Activated T-cell treated with anti-CD3 and anti-CD28 coated beads, Interleukin-2, amount 50 U/mL, for 72 hours (primary cell): ENCODE results near the gene CPNE2. TPM values are rescaled to one million over a fixed set of nuclear protein-coding genes. Genes with fewer than 3 reads are reported as not detected.
"Not testable (repeated sequence)": the region's sequence is repeated elsewhere in the genome, so short reads cannot be mapped to it uniquely, and the experiment has no call there.

Experiments used
- ATAC-seq, 2 donors: fragments of 150-1000 bp; cut with Tn5 transposase; replicated peaks in 1 of 2; 2 replicates each; pipeline ENCODE4 v1.10.0; 2021; ENCODE audit warnings: moderate library complexity in 2 of 2, mild to moderate bottlenecking in 1 of 2
- DNase-seq, 2 donors: peaks; one replicate each; pipeline ENCODE4 v3.0.0; 2021 to 2022; ENCODE audit warnings: mixed read lengths in 1 of 2
- H3K27ac Mint-ChIP-seq: one replicate; pipeline ENCODE4 v1.8.0; 2022; ENCODE audit warnings: mild to moderate bottlenecking, moderate library complexity, mixed read lengths
- H3K27me3 Mint-ChIP-seq: one replicate; pipeline ENCODE4 v1.8.0; 2022; ENCODE audit warnings: low read depth, mixed read lengths
- H3K36me3 Mint-ChIP-seq, 2 donors: one replicate each; pipeline ENCODE4 v1.8.0; 2022; ENCODE audit warnings: mixed read lengths in 2 of 2, mild to moderate bottlenecking in 1 of 2; ENCODE audit not compliant: insufficient read depth in 2 of 2
- H3K4me1 Mint-ChIP-seq: one replicate; pipeline ENCODE4 v1.8.0; 2022; ENCODE audit warnings: low read depth, mixed read lengths
- H3K4me3 Mint-ChIP-seq, 2 donors: one replicate each; pipeline ENCODE4 v1.8.0; 2022; ENCODE audit warnings: mild to moderate bottlenecking in 2 of 2, mixed read lengths in 2 of 2, moderate library complexity in 2 of 2
- H3K9me3 Mint-ChIP-seq, 2 donors: one replicate each; pipeline ENCODE4 v1.8.0; 2022; ENCODE audit warnings: mixed read lengths in 2 of 2
- total RNA-seq, 2 donors: library from RNA; stranded (reverse); gene quantifications; one replicate each; pipeline ENCODE4 v1.2.3, GENCODE V29; 2022

The CPNE2 gene
- total RNA-seq, 2 donors from 2014 or later = 9.4 to 15.1 TPM

DNA sequence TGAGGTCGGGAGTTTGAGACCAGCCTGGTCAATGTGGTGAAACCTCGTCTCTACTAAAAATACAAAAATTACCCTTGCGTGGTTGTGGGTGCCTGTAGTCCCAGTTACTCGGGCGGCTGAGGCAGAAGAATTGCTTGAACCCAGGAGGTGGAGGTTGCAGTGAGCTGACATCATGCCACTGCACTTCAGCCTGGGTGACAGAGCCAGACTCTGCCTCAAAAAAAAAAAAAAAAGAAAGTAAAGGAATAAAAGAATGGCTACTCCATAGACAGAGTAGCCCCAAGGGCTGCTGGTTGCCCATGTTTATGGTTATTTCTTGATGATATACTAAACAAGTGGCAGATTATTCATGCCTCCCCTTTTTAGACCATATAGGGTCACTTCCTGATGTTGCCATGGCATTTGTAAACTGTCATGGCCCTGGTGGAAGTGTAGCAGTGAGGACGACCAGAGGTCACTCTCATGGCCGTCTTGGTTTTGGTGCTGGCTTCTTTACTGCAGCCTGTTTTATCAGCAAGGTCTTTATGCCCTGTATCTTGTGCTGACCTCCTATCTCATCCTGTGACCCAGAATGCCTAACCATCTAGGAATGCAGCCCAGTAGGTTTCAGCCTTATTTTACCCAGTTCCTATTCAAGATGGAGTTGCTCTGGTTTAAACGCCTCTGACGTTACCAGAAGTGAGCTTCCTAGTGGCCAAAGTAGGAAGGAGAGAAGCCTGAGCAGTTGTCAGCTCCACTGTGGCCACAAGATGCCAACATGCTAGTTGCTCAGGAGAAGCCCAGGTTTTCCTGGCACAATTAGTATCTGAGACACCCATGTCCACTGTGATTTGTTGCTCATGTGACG is 17.1 kb downstream of the CPNE2 start:
- H3K27ac Mint-ChIP-seq, H3K9me3 Mint-ChIP-seq, H3K4me3 Mint-ChIP-seq, DNase-seq, H3K36me3 Mint-ChIP-seq, ATAC-seq, H3K4me1 Mint-ChIP-seq, H3K27me3 Mint-ChIP-seq: not testable (repeated sequence)

DNA sequence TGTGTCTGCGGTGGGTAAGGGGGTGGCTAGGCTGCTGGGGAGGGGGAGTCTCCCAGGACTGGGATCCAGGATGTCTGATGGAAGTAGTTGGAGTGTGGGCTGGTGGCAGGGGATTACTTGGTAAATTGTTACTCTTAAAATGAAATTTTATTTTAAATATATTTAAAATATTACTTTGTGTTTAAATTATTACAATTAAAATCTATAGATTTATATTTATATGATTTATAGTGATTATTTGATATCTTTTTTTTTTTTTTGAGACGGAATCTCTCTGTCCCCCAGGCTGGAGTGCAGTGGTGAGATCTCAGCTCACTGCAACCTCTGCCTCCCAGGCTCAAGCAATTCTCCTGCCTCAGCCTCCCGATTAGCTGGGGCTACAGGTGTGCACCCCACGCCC is 18.6 kb downstream of the CPNE2 start:
- H3K4me3 Mint-ChIP-seq = no peak overlapping the region
- no peaks in the 10 kb centered on the region for H3K9me3 Mint-ChIP-seq
- H3K36me3 Mint-ChIP-seq = no peaks in the 10 kb centered on the region
- no peaks in the 10 kb centered on the region for H3K27me3 Mint-ChIP-seq
- H3K27ac Mint-ChIP-seq = no peak overlapping the region
- ATAC-seq = no peak
- DNase-seq = no peak
- H3K4me1 Mint-ChIP-seq = no peaks in the 10 kb centered on the region

DNA sequence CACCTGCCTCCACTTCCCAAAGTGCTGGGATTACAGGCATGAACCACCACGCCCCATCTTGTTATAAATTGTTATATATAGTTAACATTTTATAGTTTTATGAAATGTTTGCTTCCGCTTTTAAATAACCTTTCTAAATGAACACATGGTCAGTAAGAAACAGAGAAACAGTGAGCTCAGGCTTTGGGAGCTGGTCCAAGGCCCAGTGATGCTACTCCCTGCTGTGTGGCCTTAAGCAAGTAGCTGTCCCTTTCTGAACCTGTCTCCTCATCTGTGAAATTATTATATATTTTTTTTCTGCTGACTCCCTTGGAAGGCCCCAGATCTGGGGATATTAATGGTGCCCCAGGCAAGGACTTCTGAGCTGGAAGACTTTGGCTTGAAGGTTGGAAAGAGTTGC is 19.0 kb downstream of the CPNE2 start:
- DNase-seq (no peak), ATAC-seq (no peak)
- H3K27ac Mint-ChIP-seq = no peak overlapping the region
- H3K36me3 Mint-ChIP-seq = no peaks in the 10 kb centered on the region
- H3K9me3 Mint-ChIP-seq = no peaks in the 10 kb centered on the region
- no peaks in the 10 kb centered on the region for H3K27me3 Mint-ChIP-seq
- H3K4me1 Mint-ChIP-seq = no peaks in the 10 kb centered on the region
- H3K4me3 Mint-ChIP-seq = no peak overlapping the region

DNA sequence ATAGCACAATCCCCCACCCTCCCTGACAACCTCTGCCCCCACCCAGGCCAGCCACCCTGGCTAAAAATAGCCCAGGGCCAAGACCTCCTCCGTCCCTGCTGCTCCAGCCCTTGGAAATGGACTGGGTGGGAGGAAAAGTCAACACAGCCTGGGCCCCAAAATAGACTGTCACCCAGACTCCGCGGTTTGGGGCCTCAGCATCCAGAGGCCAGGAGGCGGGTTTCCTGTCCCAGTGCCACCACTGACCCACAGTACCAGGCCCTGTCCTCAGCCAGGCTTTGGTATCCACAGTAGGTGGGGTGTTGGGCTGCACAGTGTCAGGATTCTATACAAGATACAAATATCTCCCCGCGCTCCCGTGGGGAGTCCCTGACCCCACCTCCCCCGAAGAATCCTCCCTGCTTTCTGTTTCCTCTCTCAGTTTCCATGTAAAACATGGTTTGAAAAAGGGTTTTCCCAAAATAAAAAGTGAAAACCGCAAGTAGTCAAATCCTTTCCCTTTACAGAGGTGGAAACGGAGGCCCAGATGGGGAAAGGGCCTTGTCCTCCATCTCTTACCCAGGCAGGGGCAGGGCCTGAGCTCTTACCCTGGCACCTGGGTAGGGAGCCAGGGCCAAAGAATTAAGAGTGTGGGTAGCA is 20.1 kb downstream of the CPNE2 start:
- ATAC-seq = peak in 1 of 2 donors; percentile 11
- H3K4me3 Mint-ChIP-seq = no peak overlapping the region
- no peak for DNase-seq
- no peaks in the 10 kb centered on the region for H3K9me3 Mint-ChIP-seq
- no peaks in the 10 kb centered on the region for H3K27me3 Mint-ChIP-seq
- H3K36me3 Mint-ChIP-seq = no peaks in the 10 kb centered on the region
- no peak overlapping the region for H3K27ac Mint-ChIP-seq
- H3K4me1 Mint-ChIP-seq = no peaks in the 10 kb centered on the region

DNA sequence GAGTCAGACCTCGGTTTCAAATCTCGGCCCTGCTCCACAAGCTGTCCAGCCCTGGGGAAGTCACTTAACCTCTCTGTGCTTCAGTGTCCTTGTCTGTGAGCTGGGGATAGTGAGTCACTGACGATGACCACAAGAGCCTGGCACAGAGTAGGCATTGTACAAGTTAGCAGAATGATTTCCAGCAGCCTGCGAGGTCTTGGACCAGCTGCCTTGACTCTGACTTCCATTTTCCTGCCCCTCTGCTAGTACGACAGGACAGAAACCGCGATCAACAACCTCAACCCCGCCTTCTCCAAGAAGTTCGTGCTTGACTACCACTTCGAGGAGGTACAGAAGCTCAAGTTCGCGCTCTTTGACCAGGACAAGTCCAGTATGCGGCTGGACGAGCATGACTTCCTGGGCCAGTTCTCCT is 20.7 kb downstream of the CPNE2 start:
- Mint-ChIP-seq H3K27ac (no peak overlapping the region), H3K4me3 (no peak overlapping the region), H3K4me1 (no peaks in the 10 kb centered on the region), H3K27me3 (no peaks in the 10 kb centered on the region), H3K9me3 (no peaks in the 10 kb centered on the region), H3K36me3 (no peaks in the 10 kb centered on the region)
- DNase-seq (no peak), ATAC-seq (peak; percentile 24 to 49)

DNA sequence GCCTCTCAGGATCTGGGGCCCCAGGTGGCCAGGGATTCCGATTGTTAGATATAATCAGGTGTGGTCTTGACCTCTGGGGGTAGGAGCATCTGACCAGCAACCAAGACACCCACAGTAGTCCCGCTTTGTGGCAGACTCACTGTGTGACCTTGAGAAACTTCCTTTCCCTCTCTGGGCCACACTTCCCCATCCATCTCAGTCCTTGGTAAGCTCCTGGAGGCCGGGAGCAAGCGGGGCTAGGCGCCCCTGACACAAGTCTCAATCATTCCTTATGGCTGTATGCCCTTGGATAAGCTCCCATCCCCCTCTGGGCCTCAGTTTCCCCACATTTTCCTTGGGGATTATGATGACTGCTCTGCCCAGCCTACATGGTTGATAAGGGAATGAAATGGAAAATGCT is 21.3 kb downstream of the CPNE2 start:
- no peaks in the 10 kb centered on the region for H3K9me3 Mint-ChIP-seq
- no peak overlapping the region for H3K27ac Mint-ChIP-seq
- no peaks in the 10 kb centered on the region for H3K36me3 Mint-ChIP-seq
- no peaks in the 10 kb centered on the region for H3K4me1 Mint-ChIP-seq
- DNase-seq (no peak), ATAC-seq (no peak)
- no peak overlapping the region for H3K4me3 Mint-ChIP-seq
- no peaks in the 10 kb centered on the region for H3K27me3 Mint-ChIP-seq

DNA sequence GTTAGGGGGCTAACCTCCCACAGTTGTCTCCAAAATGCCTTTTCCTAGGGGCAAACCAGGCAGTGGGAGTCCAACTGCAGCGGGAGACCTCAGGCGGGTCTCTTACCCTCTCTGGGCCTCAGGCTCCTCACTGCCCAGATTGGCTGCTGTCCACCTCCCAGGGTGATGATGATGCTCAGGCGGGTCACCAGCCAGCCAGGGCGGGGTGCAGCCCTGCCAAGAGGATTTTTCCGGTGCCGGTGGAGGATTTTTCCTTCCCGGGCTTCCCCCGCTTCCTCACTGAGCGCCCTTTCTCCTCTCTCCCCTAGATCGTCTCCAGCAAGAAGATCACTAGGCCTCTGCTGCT is 22.8 kb downstream of the CPNE2 start:
- H3K36me3 Mint-ChIP-seq = no peaks in the 10 kb centered on the region
- H3K4me1 Mint-ChIP-seq = no peaks in the 10 kb centered on the region
- ATAC-seq (no peak), DNase-seq (no peak)
- H3K4me3 Mint-ChIP-seq = no peak overlapping the region
- no peaks in the 10 kb centered on the region for H3K27me3 Mint-ChIP-seq
- no peak overlapping the region for H3K27ac Mint-ChIP-seq
- no peaks in the 10 kb centered on the region for H3K9me3 Mint-ChIP-seq

DNA sequence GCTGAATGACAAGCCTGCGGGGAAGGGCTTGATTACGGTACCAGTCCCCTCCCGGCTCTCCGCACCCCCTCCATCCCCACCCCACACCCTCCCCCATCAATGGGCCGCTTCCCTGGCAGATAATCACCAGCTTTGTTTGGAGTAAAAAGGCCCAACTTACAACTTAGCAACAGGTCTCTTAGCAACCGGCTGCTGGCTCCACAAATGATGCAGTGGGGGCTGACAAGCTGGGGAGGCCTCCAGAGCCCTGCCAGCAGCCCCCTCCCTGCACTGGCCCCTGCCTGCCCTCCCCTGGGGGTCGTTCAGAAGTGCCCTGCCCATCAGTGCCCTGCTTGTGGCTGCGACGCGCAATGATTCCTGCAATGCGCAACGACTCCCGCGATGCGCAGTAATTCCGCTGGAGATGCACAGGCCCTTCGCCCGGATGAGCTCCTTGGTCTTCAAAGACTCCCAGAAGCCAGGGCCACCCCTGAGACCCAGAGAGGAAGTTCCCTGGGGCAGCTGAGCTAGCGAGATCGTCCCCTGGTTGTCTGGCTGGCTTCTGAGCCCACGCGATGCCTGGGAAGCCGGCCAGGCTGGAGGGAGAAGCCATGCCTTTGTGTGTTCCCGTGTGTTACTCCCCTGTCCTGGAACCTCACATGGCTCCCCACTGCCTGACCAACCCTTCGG is 23.3 kb downstream of the CPNE2 start:
- Mint-ChIP-seq H3K27ac (no peak overlapping the region), H3K27me3 (no peaks in the 10 kb centered on the region), H3K4me3 (no peak overlapping the region), H3K36me3 (no peaks in the 10 kb centered on the region), H3K4me1 (no peaks in the 10 kb centered on the region), H3K9me3 (no peaks in the 10 kb centered on the region)
- DNase-seq (no peak), ATAC-seq (no peak)

DNA sequence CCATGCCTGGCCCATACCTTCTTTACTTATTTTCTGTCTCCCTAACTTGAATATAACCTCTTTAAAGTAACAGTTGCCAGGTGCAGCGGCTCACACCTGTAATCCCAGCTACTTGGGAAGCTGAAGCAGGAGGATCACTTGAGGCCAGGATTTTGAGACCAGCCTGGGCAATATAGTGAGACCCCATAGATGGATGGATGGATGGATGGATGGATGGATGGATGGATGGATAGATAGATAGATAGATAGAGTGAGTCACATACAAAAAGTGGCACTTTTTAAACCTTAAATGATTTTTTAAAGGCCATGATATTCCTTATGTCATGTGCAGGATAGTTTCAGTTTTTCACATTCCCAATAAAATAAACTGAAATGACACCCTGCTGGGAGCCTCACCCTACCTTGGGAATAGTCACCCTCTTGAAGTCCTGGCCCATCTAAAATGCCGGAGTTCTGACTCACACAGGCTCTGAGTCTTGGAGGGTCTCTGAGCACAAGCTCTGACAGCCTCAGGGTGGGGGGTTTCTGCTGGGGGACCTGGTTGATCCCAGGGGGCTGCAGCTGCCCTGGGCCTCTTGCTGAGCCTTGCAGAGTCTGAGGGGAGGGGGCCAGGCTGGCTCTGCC is 26.2 kb downstream of the CPNE2 start:
- DNase-seq (no peak), ATAC-seq (no peak)
- no peaks in the 10 kb centered on the region for H3K27me3 Mint-ChIP-seq
- no peak overlapping the region for H3K27ac Mint-ChIP-seq
- peaks cover 8% of the 10 kb centered on the region for H3K4me1 Mint-ChIP-seq
- H3K9me3 Mint-ChIP-seq = no peaks in the 10 kb centered on the region
- H3K36me3 Mint-ChIP-seq = no peaks in the 10 kb centered on the region
- no peak overlapping the region for H3K4me3 Mint-ChIP-seq

DNA sequence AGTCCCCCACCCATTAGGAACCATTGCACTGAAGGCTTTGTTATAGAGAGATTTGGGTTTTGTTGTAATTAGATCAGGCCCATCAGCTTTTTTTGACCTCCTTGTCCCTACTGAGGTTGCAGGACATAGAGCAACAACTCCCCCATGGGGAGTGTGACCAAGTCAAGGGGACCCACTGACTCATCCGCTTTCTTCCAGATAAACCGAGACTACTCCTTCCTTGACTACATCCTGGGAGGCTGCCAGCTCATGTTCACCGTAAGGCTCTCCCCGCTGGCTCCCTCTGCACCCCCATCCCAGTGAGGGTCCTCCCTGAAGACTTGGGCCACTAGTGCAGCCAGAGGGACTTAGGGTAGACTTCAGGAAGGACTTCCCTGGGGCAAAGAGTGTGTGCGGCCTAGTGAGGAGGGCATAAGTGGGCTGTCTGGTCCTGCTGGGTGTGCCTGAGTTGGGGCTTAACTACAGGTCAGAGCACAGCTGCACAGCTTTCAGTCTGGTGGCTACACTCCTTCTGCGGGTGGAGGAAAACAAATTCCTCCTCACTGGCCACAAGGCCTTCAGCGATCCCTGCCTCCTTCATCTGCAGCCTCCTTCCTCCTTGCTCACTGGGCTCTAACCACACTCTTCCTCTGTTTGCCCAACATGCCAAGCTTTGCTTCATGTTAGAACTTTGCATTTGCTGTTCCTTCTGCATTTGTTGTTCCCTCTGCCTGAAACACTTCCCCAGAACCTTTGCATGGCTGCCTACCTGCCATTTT is 31.0 kb downstream of the CPNE2 start:
- Mint-ChIP-seq H3K9me3 (no peaks in the 10 kb centered on the region), H3K27ac (peak overlapping the region; percentile 21), H3K4me1 (peaks cover 51% of the 10 kb centered on the region), H3K36me3 (no peaks in the 10 kb centered on the region), H3K27me3 (no peaks in the 10 kb centered on the region), H3K4me3 (peak overlapping the region in 1 of 2 donors; percentile 1)
- ATAC-seq = no peak
- no peak for DNase-seq

DNA sequence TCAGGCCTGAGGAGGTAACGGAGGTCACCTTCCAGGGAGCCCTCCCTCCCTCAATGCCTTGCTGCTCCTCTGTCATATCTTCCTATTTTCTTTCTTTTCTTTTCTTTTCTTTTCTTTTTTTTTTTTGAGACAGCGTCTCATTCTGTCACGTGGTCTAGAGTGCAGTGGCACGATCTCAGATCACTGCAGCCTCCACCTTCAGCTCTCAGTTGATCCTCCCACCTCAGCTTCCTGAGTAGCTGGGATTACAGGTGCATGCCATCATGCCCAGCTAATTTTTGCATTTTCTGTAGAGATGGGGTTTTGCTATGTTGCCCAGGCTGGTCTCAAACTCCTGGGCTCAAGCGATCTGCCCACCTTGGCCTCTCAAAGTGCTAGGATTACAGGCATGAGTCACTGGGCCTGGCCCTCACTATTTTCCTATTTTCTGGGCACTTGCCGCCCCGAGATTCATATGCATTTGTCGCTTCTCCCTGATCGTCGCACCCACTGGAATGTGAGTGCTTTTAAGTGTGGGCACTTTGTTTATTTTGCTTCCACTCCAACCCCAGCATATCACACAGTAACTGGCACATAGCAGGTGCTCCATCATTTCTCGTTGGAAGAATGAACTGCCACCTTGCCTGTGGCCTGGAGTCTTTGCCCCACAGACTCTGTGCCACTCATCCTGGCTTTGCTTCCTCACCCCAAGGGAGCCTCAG is 31.7 kb downstream of the CPNE2 start:
- no peak for ATAC-seq
- peaks cover 59% of the 10 kb centered on the region for H3K4me1 Mint-ChIP-seq
- DNase-seq = no peak
- H3K27ac Mint-ChIP-seq = peak overlapping the region; percentile 95
- no peaks in the 10 kb centered on the region for H3K27me3 Mint-ChIP-seq
- H3K9me3 Mint-ChIP-seq = no peaks in the 10 kb centered on the region
- peak overlapping the region; percentile 1 to 16 for H3K4me3 Mint-ChIP-seq
- H3K36me3 Mint-ChIP-seq = no peaks in the 10 kb centered on the region

DNA sequence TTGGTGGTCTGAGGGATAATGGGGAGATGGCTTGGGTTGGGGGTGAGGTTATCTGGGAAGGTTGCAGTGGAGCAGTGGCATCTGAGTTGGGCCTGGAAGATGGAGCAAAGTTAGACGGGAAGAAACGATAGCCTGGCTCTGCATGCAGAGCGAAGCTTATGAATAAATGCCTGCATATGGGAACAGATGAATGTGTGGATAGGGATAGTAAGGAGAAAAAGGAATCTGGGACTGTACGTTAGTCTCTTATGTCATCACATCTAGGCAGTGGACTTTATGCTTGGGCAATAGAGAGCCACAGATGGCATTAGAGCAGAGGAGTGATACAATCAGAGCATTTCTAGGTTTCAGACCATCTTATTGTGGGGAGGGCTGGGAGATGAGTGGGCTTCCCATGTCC is 33.0 kb downstream of the CPNE2 start:
- no peak for ATAC-seq
- no peak overlapping the region for H3K27ac Mint-ChIP-seq
- no peaks in the 10 kb centered on the region for H3K27me3 Mint-ChIP-seq
- H3K4me1 Mint-ChIP-seq = peaks cover 71% of the 10 kb centered on the region
- H3K9me3 Mint-ChIP-seq = no peaks in the 10 kb centered on the region
- no peak overlapping the region for H3K4me3 Mint-ChIP-seq
- H3K36me3 Mint-ChIP-seq = no peaks in the 10 kb centered on the region
- no peak for DNase-seq
